Fibroblast of gingiva (primary cell): ENCODE measurements around the gene DGCR6L.
"Not testable (repeated sequence)": the region's sequence is repeated elsewhere in the genome, so short reads cannot be mapped to it uniquely, and the experiment has no call there.

Experiments
- DNase-seq: peaks from one replicate; pipeline ENCODE4 v3.0.0-alpha.2; 2011; ENCODE audit warnings: low read depth

Gene DGCR6L

DNA sequence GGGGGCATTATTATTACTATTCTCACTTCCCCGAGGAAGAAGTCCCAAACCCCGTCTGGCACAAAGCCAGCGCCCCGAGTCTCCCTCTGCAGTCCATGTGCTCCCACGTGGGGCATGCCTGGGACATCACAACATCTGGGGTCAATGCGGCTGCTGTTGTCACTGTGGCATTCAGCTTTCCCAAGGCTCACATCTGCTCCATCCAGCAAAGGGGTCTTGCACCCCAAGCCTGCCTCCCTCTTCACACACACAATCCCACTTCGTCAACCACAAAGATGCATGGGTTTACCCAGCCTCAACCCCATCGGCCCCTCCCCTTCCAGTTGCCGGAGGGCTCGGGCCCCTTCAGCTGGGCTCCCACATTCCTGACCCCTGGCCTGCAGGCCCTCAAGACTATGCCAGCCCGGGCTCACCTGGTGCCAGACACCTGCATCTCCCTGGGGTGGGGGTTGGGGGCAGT lies 28.2 kb downstream of the DGCR6L start:
- no peak for DNase-seq

DNA sequence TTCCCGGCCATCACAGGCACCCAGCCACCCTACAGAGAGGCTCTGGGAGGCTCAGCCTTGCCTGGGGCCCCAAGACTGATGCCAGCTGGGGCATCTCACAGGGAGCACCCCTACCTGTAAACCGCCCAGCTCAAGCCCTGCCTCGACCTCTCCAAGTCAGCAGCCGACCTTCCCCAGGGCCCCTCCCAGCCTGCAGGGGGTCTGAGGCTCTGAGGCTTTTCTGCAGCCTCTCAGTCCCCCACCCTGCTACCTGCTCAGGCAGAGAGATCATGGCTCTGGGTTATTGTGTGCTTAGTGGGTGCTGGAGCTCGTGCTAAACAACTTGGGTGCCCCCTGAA lies 28.6 kb downstream of the DGCR6L start:
- no peak for DNase-seq

DNA sequence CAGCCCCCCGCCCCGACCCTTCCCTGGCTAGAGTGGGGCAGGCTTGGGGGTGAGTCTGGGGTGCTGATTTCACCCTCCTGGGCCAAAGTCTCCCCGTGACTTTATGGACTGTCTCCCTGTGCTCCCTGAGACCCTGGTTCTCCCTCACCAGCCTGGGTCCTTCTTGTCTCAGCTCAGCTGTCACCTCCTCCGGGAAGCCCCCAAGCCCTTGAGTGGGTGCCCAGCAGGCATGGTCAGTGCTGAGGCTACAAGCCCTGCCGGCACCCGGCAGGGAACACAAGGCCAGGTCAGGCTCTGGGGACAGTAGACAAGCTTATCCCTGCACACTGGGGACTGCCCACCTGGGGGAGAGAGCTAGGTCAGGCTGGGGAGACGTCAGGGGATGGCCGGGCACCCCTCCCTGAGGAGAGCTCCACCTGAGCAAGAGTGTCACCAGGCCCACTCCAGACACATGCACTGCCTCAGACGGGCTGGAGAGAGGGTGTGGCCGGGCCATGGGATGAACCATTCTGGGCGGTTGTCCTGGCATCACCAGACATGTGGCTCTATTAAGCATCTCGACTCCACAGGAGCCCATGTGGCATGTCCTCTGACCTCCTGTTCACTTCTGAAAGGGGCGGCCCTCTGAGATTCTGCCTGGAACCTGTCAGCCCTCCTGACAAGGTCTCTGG lies 29.1 kb downstream of the DGCR6L start:
- DNase-seq: no peak

DNA sequence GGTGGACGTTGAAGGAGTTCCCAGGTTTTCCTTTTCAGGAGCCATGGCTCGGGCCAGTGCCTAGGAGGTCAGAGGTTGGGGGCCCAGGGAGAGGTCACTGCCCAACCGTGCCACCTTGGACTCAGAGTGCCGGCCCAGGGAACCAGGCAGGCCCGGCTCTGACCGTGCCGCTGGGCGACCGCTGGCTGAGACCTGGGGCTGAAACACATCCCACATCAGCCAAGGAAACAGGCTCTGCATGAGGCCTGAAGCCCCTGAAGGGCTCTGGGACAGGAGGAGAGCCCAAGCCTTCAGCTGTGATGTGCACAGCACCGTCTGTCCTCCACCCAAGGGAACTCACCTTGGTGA lies 29.8 kb downstream of the DGCR6L start:
- no peak for DNase-seq

DNA sequence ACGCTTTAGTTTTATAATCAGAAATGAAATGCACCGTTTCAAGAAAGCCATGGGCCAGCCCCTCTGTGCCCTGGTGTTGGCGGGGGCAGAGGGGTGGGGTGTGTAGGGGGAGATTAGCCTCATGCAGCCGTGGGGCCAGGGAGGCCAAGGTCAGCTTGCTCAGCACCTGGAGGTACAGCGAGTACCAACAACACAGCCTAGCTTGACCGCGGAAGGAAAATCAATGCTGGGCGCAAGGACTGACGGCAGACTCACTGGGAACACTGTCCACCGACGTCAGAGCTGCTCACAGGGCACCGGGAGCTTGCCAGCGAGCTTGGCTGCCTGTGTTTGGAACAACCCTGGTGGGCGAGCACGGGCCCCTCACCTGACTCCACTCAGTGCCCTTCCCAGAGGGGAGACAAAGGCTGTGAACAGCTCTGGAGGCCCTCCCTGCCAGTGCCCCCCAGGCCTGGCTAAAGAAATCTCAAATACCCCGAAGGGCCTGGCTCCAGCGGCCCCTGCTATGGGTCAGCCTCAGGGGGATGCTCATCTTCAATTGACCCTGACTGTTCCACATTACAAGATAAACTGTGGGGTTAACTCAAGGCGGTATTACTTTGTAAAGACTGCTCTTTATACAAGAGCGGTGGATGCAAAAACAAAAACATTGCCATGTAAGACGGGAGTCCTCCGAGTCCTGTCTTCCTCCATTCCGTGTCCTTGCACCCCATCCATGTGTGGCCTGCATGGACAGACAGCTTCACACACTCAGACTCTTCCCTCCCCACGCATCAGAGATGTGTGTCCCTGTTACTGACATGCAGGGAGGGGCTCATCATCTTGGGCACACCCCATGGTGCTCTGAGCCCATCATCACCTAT lies 30.4 kb downstream of the DGCR6L start:
- not testable (repeated sequence) for DNase-seq

DNA sequence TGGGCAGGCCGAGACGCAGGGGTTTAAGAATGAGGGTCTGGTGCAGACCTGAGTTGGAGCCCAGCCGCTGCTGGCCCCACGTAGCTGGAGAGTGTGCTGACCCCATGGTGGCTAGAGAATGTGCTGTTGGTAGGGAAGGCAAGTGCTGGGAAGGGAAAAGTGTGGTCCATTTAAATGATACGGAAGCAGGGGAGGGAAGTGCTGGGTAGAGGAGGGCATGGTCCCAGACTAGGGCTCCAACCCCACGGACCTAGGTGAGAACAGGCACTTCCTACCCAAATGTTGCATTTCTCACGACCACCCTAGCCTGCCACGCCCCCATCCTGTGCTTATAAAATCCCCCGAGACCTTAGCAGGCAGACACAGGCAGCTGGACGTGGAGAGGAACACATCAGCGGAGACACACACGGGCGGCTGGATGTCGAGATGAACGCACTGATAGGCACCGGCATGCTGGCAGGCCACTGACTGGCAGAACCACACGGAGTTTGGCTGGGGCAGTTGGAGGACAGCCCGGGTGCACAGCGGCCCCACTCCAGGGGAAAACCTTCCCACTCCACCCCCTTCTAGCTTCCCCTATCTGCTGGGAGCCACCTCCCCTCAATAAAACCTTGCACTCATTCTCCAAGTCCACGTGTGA lies 33.0 kb downstream of the DGCR6L start:
- not testable (repeated sequence) for DNase-seq

DNA sequence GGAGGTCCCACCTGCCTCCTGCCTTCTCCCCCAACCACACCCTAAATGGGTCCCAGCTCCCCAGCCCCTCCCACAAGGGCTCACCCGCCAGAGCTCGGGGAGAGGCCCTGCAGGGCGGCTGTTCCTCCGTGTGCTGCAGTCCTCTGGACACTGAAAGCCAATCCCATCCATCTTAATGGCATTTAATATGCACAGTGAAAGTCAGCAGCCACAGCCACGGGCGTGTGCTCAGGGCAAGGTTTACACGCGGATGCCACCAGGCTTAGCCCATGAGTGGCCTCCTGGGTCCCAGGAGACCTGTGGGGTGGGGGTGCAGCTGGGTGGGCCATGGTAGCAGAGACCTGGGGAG lies 33.6 kb downstream of the DGCR6L start:
- DNase-seq: not testable (repeated sequence)

DNA sequence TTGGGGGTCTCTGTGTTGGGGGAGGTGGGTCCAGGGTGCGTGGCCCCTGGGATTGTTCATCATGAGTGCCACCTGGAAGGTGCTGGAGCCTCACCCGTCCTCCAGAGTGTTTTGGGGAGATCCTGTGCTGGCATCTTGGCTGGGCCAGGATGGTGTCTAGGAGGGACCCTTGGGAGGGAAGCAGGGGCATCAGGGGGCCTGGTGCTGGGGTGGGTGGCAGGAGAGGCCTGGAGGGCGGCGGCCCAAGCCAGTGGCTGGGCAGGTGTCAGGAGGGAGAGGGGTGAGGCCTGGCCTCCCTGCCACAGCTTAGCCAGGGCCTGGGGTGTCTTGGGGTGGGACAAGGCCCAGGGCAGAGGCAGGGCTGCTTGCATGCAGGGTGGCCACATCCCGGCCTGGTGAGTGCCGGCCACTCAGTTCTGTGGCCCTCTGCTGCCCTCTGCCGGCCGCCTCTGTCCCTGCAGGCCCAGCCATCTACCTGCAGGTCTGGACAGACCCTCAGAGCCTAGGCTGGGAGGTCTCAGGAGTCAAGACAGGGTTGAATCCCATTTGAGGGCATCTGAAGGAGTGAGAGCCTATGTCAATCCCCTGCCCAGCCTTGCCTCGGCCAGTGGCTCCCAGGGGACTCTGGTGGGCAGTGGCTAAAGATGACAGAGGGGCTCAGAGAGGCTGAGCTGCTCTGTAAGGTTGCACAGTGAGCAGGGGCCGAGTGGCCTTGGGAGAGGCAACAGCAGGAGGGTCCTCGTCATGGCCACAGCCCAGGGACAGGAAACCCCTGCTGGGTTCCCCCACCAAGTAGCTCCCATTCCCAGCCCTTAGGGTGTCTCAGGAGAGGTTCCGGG lies 34.2 kb downstream of the DGCR6L start:
- DNase-seq: peak; percentile 27

DNA sequence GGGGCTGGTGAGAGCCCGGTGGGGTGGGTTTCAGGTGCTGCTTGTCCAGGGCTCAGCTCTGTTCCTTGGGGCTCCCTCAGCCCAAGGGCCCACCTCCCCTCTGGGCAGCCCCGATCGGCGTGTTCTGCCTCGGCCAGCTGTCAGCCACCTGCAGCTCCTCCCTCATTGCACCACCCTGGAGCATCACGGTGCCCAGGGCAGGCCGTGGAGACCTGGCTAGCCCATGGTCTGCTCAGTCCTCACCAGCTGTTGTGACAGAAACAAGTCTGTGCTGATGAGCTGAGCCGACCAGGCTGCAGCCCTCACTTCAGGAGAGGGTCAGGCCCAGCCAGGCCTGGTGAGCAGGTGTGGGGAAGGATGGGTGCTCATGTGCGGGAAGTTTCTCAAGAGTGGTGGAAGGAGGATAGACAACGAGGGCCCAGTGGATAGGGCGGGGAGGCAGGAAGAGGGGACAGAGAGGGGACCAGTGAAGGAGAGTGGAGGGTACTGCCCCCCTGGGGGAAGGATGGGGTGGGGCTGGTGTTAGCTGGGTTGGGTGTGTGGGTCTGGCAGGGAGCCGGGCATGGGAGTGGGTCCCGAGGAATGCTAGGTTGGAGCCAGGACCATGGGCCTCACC lies 35.3 kb downstream of the DGCR6L start:
- DNase-seq: no peak

DNA sequence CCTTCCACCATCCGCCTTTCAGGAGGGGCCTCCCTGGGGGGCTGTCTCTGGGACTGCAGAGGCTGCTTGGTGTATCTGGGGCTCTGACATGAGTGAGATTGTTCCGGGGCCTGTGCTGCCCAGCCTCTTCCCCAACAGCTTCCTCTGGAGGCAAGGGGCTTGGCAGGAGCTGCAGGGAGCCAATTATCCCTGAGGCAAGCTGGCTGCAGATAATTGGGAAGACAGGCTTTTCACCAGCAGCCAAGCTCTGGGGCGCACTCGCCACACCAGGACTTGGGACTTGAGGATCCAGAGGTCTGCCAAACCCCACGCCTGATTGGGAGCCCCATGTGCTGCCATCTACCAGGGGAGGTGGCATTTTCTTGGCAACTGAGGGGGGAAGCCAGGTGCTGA lies 36.2 kb downstream of the DGCR6L start:
- no peak for DNase-seq

DNA sequence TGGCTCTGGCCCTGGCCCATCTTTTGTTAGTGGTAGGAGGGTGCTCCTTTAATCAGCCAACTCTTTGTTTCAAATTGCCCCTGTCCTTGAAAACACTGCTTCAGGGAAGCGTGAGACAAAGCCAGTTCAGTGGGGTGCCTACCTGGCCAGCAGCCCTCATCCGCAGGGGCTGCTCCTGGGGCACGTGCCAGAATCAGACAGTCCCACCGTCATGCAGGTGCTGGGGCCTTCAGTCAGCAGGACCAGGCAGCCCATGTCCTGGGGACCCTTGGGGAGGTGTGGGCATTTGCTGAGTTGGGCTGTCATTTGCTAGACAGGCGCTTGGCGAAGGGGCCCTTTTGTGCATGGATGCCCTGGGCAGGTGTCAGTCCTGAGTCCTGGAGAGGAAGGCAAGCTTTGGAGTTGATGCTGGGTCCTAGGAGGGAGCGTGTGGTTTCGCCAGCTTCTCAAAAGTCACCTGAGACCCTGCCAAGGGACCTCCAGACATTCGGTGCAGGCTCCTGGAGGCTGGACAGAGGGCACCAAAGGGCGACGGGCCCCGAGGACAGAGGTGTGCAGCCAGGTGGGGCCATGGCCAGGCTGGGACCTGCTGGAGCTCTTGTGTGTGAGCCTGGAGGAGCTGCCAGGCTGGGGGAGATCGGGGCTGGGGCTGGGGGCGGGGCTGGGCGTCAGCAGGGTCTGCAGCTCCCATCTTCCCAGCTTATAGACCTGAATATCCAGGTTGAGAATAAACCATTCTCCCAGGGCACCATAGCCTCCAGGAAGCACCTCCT lies 36.8 kb downstream of the DGCR6L start:
- DNase-seq: no peak

DNA sequence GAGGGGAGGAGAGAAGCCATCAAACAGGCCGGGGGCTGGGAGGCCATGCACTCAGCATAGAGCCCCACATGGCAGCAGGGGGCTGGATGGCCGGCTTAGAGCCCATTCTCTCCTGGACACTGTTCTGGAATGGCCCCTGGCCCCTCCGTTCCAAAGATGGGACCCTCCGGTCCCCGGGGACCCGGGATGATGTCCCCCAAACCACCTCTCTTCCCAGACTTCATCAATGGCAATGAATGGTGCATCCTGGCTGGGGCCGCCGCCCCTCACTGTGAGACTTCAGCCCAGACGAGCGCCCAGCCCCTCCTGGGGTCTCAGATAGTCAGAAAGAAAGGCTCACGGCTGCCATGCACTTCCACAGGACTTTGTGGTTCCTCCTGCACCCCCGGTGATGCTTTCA lies 38.0 kb downstream of the DGCR6L start:
- no peak for DNase-seq

DNA sequence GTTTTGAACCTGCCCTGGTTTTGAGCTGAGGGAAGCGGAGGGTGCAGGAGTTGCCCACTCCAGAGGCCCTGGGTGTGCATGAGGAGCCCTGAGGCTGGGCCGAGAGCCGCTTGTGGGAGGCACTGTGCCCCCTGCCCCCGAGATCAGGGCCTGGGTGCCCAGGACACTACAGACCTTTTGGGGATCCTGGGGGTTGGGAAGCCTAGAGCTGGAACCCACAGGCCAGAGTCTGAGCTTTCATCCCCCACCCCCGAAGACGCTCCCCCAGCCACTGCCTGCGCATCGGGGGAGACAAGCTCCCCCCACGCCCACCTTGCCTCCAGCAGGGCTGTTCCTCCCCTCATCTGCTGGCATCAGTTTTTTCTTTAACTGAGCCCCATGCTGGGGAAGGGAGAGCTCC lies 38.4 kb downstream of the DGCR6L start:
- not testable (repeated sequence) for DNase-seq

DNA sequence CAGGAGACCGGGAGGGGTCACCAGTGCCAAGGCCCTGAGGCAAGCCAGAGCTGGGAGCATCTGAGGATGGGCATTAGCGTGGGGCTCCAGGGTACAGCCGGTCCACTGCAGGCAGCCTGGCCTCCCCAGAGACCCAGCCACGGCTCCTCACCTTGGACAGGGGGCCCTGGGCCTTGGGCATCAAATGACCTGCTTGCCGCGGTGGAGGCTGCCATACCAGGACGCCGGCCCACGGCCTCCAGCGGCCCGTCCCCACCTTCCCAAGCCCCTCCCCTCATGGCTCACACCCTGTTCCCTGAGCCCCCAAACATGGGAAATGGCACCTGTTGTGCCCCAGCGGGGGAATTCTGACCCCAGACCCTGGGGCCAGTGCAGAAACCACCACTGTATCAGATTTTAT lies 39.0 kb downstream of the DGCR6L start:
- DNase-seq: no peak

DNA sequence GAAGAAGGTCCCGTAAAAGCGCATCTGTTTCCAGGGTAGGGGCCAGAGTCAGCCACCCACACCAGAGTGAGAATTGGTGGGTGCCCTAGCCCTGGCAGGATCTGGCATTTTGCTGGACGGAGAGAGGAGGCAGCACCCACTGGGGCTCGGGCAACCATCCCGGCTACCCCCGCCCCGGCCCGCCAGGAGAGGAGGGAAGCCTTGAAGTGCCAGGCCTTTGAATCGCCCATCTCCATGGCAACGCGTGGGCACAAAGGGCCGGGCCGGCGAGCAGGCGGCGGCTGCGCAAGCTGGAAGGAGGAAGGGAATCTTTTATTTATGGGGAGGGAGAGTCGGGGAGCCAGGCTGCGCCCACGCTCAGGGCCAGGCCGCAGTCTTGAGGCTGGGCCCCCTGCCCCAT lies 39.7 kb downstream of the DGCR6L start:
- not testable (repeated sequence) for DNase-seq

DNA sequence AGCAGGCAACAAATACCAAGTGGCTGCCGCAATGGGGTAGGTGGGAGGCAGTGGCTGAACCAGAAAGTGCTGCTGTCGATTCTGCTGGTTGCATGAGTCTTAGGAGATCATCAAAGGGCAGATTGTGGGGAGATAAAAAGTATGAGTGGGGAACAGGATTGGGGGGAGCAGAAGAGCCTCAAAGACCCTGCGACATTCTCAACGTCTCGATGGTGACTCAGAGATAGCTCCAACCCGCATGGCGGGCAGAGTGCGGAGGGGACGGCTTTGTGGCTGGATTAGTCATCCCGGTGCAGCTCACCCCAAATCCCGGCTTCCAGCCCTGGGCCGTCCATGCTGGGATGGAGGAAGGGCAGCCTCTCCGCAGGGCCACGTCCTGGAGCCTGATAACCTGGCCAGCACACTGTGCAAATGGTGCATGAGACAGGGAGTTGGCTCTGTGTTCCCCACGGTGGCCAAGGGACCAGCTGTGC lies 40.2 kb downstream of the DGCR6L start:
- no peak for DNase-seq

DNA sequence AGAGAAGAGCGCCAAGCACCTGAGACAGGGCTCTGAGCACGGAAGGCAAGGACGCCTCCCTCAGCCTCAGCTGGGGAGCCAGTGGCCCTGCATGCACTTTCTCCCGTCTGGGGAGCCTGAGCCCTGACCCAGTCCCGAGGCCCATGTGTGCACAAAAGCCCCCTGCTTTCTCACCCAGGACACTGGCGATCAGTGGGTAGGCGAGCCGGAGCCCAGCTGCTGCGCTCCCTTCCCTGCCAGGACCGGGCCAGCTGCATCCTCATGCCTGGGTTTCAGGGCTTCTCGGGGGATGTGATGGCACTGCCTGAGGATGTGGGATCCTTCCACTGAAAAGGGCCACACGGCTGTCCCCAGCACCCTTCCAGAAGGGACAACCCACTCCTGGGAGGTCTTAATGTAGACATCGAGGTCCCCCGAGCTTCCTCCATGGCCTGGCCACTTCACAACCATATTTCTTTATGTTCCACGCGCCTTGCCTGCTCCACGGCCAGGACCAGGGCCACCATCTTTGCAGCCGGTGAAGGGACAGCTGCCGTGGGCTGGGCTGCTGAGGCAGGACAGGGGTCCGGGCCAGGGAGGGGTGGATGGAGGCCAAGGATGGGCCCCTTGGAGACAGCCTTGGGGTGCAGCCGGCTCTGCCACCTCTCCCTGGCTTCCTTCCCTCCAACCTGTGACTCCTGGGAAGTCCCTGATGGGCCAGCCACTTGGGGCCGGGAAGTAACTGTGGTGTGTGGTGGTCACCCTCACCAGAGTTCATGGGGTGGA lies 41.0 kb downstream of the DGCR6L start:
- DNase-seq: not testable (repeated sequence)

DNA sequence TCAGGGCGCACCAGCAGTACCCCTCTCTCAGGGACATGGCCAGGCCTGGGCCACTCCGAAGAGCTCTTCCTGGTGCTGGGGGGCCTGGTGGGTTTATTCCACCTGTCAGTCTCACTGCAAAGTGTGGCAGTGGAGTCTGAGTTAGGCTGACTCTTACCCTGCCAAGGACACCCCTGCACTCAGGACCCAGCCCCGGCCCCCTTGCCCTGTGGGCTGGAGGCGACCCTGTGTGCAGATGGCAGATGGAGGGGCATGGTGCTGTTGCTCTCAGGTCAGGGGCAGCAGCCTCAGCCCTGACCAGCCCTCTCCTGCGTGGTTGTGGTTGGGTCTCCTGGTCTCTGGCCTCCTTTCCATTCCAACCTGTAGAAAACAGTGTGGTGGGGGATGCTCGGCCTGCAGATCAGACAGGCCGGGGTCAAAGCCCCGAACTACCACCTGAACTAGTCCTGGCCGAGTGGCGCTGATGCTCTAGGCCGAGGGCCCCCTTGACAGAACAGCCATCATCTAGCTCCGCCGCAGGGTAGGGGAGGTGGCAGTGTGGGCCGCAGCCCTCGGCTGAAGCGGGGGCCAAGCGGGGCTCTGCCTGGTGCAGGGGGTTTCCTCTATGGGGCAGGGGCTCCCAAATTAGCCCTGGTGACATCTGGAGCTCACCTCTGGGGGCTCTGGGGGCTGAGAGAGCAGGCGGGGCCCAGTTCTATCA lies 41.8 kb downstream of the DGCR6L start:
- not testable (repeated sequence) for DNase-seq

DNA sequence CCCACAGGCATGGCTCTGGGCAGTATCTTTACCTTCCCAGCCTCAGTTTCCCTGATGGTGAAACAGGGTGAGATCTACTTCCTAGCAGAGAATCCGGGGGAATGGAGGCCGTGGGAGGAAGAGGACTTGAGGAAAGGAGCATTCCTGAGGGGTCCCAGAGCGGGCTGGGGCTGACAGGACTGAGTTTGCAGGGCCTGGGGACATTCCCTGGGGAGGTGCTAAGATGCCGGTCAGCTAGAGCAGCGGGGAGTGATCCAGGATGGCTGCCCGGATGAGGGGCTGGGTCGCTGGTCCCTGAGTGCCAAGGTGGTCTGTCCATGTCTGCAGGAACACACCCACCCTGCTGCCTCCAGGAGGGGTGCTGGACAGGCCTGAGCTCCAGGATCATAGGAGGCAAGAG lies 43.4 kb downstream of the DGCR6L start:
- DNase-seq: no peak

DNA sequence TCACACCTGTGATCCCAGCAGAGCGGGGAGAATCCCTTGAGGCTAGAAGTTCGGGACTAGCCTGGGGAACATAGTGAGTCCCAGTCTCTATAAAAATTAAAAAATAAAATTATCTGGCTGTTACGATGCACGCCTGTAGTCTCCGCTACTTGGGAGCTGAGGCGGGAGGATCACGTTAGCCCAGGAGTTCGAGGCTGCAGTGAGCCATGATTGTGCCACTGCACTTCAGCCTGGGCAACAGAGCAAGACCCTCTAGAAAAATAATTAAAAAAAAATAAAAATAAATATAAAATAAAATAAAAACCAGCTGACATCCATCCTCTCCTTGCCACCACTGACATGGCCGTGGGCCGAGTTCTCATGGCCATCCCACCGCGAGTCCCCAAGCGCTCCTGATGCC lies 44.0 kb downstream of the DGCR6L start:
- no peak for DNase-seq
